ENCODE data around the gene RAPGEF2. TPM values are rescaled to one million over a fixed set of nuclear protein-coding genes. Genes with fewer than 3 reads are reported as not detected.

RAPGEF2 gene, protein sequence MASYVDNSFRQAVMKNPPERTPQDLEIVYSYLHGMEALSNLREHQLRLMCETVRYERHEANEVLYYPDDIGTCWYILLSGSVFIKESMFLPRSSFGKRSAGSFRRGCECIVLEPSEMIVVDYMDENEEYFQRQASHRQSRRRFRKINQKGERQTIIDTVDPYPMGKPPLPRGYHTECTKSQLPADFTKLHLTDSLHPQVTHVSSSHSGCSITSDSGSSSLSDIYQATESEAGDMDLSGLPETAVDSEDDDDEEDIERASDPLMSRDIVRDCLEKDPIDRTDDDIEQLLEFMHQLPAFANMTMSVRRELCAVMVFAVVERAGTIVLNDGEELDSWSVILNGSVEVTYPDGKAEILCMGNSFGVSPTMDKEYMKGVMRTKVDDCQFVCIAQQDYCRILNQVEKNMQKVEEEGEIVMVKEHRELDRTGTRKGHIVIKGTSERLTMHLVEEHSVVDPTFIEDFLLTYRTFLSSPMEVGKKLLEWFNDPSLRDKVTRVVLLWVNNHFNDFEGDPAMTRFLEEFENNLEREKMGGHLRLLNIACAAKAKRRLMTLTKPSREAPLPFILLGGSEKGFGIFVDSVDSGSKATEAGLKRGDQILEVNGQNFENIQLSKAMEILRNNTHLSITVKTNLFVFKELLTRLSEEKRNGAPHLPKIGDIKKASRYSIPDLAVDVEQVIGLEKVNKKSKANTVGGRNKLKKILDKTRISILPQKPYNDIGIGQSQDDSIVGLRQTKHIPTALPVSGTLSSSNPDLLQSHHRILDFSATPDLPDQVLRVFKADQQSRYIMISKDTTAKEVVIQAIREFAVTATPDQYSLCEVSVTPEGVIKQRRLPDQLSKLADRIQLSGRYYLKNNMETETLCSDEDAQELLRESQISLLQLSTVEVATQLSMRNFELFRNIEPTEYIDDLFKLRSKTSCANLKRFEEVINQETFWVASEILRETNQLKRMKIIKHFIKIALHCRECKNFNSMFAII (N-terminal part only)
- 26.3 and 27.4 TPM in 2 replicates for total RNA-seq (2022)
- percentile 84 among the genes with signal in this experiment for Bru-seq, nascent RNA
- percentile 61 among the genes with signal in this experiment for BruChase-seq, experiment 1, labeled RNA remaining after a 6-hour chase
- BruChase-seq, experiment 2, labeled RNA remaining after a 2-hour chase = percentile 76 among the genes with signal in this experiment
- long read RNA-seq, partial matches to known transcripts = 5 of 13 reads
- long read RNA-seq, other reads (novel, unspliced or antisense) = 8 of 13 reads

DNA sequence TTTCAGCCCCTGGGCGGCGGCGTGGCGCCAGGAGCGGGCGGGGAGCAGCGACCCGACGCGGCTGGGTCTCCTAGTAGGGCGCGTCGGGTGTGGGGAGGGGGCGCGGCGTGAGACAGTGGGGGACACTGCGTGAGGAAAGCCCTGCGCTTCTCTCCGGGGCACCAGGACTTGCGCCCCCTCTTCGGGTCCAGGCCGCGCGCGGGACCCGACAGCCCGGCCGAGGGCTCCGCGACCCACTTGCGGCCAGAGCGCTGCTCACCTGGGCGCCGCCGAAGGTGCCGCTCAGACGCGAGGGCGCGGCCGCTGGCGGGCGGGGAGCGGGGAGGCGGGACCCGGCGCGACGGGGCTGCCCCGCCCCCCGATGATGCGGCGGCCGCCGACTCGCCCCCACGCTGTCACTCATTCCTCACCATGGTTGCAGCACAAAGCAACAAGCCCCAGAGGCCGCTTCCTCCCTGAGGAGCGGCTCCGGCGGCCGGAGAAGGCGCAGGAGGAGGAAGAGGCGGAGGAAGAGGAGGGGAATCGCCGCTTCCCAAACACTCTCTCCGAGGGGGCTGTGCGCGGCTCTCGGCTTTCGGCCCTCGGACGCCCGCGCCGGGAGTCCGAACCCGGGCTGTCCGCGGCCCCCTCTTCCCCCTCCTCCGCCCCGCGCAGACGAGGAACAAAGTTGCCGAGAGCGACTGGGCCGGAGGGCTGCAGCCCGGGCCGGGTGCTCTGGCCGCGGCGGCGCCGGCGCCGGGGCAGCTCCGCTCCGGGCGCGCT is at the start of gene RAPGEF2:
RAPGEF2 (plus strand) TSS at position 458 of the 762 bp plus-strand sequence. CDS start 1,084 bp downstream, outside the sequence.
- Mint-ChIP-seq H3K27ac (ENCODE audit: low read depth, unreplicated experiment) (peak within 1 kb of the TSS; percentile 89), H3K9me3 (ENCODE audit: unreplicated experiment) (no peaks in the 10 kb centered on the region), H3K36me3 (ENCODE audit: insufficient read depth, unreplicated experiment) (peaks cover 5% of the 10 kb centered on the region), H3K27me3 (ENCODE audit: insufficient read depth, unreplicated experiment) (no peaks in the 10 kb centered on the region), H3K4me3 (ENCODE audit: unreplicated experiment) (peak within 1 kb of the TSS; percentile 93), H3K4me1 (ENCODE audit: insufficient read depth, unreplicated experiment) (peaks cover 28% of the 10 kb centered on the region)
- ChIA-PET POLR2A (interaction anchor here (0.6 to 2.7 kb wide), 8 partner anchors 11 to 305 kb away, joined by 3 to 19 read pairs (median 4); no protein-coding TSS in a partner anchor), CTCF (interaction anchor here (0.7 to 1.1 kb wide), 2 partner anchors 21 to 111 kb away, joined by 3 to 4 read pairs; no protein-coding TSS in a partner anchor)
- BruUV-seq (replicated peaks) = no TSS peak
- intact Hi-C loops (cut with micrococcal nuclease) = loop anchor here (2.0 to 5.0 kb wide), 3 partner anchors 231 to 380 kb away; partner anchors contain the start of gene PPID
- no peak for TF ChIP-seq CTCF (IDR thresholded peaks at IDR 0.05; ENCODE audit: unreplicated experiment)
- DNase-seq (ENCODE audit: unreplicated experiment) = peak; percentile 97

- H3K9me3 Mint-ChIP-seq (ENCODE audit: unreplicated experiment) = no peaks in the 10 kb centered on the region
- H3K27me3 Mint-ChIP-seq (ENCODE audit: insufficient read depth, unreplicated experiment) = peaks cover 10% of the 10 kb centered on the region
- no peak for TF ChIP-seq CTCF (IDR thresholded peaks at IDR 0.05; ENCODE audit: unreplicated experiment)
- BruUV-seq (replicated peaks) = no TSS peak
- H3K27ac Mint-ChIP-seq (ENCODE audit: low read depth, unreplicated experiment) = no peak overlapping the region
- no peak overlapping the region for H3K4me3 Mint-ChIP-seq (ENCODE audit: unreplicated experiment)
- CTCF ChIA-PET = no interaction called here
- intact Hi-C loops (cut with micrococcal nuclease) = no loop called here
- no peaks in the 10 kb centered on the region for H3K4me1 Mint-ChIP-seq (ENCODE audit: insufficient read depth, unreplicated experiment)
- DNase-seq (ENCODE audit: unreplicated experiment) = no peak
- H3K36me3 Mint-ChIP-seq (ENCODE audit: insufficient read depth, unreplicated experiment) = no peaks in the 10 kb centered on the region
- POLR2A ChIA-PET = no interaction called here
Measured at GRCh38 chr4:159055833-159056232, 47.0 kb upstream of the RAPGEF2 start.

DNA sequence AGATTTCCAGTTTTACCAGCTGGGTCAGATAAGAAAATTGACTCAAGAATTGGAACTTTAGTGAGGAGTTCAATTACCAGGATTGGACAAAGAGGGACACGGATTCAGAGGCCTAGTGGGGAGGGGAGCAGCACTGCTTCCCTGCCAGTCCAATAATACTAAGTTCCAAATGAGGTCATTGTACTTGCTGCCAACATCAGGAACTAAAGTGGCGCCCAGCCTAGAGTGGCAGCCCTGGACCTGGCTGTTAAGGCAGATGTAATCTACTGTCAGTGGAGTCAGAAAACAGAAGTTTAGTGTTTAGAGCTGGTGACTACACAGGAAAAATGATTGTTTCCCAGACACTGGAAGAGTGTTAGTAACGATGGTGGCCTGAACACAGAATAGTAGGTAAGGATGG is 42.7 kb upstream of the RAPGEF2 start:
- TF ChIP-seq CTCF (IDR thresholded peaks at IDR 0.05; ENCODE audit: unreplicated experiment) = no peak
- POLR2A ChIA-PET = interaction anchor here (0.6 kb wide), 2 partner anchors 8 to 9 kb away, joined by 3 to 4 read pairs; no protein-coding TSS in a partner anchor

More for the DNA sequence above, 42.7 kb upstream of the RAPGEF2 start:
- BruUV-seq (replicated peaks) = no TSS peak
- no peaks in the 10 kb centered on the region for H3K4me1 Mint-ChIP-seq (ENCODE audit: insufficient read depth, unreplicated experiment)
- H3K27me3 Mint-ChIP-seq (ENCODE audit: insufficient read depth, unreplicated experiment) = no peaks in the 10 kb centered on the region
- H3K4me3 Mint-ChIP-seq (ENCODE audit: unreplicated experiment) = no peak overlapping the region
- H3K9me3 Mint-ChIP-seq (ENCODE audit: unreplicated experiment) = no peaks in the 10 kb centered on the region
- CTCF ChIA-PET = interaction anchor here (0.7 to 1.1 kb wide), 3 partner anchors 12 to 32 kb away, joined by 3 read pairs; no protein-coding TSS in a partner anchor
- DNase-seq (ENCODE audit: unreplicated experiment) = no peak
- no peak overlapping the region for H3K27ac Mint-ChIP-seq (ENCODE audit: low read depth, unreplicated experiment)
- H3K36me3 Mint-ChIP-seq (ENCODE audit: insufficient read depth, unreplicated experiment) = no peaks in the 10 kb centered on the region
- intact Hi-C loops (cut with micrococcal nuclease) = no loop called here

Data from MCF 10A (cell line).